H4 (cell line): ENCODE data around the gene AGMAT. TPM values are rescaled to one million over a fixed set of nuclear protein-coding genes. Genes with fewer than 3 reads are reported as not detected.
"Not testable (repeated sequence)": the region's sequence is repeated elsewhere in the genome, so short reads cannot be mapped to it uniquely, and the experiment has no call there.

Source experiments
- DNase-seq: peaks from one replicate; pipeline ENCODE4 v3.0.0-alpha.2; 2015; ENCODE audit warnings: low spot score
- total RNA-seq: library from RNA; depleted of rRNA; stranded (reverse); fragments of >200 nt; shearing (Covaris generic); gene quantifications from 2 replicates; pipeline ENCODE4 v1.2.3, GENCODE V29; 2014

The AGMAT gene
- total RNA-seq, 1 experiment from 2014 or later, result not detected

GRCh38 chr1:15610167-15610566 lies 25.3 kb upstream of the AGMAT start:
- DNase-seq, result no peak

GRCh38 chr1:15609631-15610030 lies 24.8 kb upstream of the AGMAT start:
- DNase-seq, result no peak

- DNase-seq, result no peak
Measured at GRCh38 chr1:15605398-15606383, 20.8 kb upstream of the AGMAT start.

GRCh38 chr1:15604400-15604799 lies 19.5 kb upstream of the AGMAT start:
- not testable (repeated sequence) for DNase-seq

GRCh38 chr1:15603966-15604282 lies 19.1 kb upstream of the AGMAT start:
- DNase-seq, result not testable (repeated sequence)

- DNase-seq, result peak; percentile 97
Measured at GRCh38 chr1:15603050-15603965, 18.5 kb upstream of the AGMAT start.

DNA sequence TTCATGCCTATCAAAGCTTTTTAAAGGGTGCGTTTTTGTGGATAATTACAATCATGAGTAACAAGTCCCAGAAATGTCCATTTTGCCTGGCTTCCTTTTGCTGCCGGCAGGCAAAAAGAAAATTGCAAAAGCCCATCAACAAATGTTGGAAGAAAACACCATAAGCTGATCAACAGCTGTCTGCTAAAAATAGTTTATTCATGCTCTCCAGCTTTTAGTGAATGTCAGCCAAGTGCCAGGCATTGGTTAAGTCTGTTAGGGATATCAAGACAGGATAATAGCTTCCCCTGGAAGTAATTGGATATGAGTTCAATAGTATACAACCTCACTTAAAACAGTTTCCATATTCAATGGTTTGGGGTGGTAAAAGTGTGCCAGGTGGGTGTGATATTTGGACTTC lies 13.6 kb upstream of the AGMAT start:
- no peak for DNase-seq

DNA sequence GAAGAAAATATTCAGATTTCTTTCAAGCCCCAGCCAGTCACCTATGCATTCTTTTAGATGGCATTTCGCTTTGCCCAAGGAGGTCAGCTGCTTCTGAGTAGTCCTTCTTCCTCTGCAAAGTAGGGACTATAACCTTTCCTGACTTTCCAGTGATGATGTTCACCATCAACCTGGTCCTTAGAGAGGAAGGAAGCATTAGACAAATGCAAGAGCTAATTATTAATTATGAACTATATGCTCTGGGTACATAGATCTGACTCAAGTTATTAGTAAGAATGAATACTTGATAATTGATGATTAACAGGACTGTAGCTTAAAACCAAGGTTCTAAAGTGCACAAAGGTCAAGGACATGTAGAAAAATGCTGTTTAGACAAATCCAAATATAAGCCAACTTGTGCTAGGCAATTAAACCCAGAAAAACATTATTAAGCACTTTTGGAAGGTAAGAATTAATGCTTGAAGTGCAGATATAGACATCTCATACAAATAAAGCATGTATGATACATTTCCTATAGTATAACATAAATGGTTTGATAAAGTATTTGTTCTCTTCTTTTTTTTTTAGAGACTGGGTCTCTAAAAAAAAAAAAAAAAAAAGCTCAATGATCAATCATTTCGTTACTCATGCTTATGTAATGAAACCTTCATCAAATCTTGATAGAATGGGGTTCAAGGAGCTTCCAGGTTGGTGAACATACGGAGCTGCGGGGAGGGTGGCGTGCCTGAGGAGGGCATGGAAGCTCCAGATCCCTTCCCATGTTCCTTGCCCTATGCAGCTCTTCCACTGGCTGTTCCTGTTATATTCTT lies 11.2 kb upstream of the AGMAT start:
- no peak for DNase-seq

GRCh38 chr1:15592285-15592684 lies 7.4 kb upstream of the AGMAT start:
- no peak for DNase-seq

GRCh38 chr1:15583016-15583706 lies 1.7 kb downstream of the AGMAT start:
- no peak for DNase-seq

- DNase-seq, result no peak
Measured at GRCh38 chr1:15579683-15580047, 5.2 kb downstream of the AGMAT start.

GRCh38 chr1:15578921-15579682 lies 5.7 kb downstream of the AGMAT start:
- DNase-seq, result no peak

DNA sequence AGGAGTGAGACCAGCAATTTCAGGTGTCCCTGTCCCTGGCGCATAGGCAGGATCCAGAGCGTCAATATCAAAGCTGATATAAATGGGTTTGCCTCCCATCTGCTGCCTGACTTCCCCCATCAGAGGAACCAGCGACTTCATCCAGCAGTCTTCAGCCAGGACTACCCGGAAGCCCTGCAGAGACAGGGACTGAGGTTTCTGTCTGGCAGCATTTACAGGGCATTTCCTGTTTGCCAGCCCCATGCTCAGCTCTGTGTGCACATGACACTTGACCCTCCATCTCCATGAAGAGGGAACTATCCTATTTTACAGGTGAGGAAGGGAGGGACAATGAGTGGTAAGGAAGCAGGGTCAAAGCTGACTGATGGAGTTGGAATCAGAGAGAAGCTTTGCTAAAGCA lies 7.2 kb downstream of the AGMAT start:
- DNase-seq, result no peak

- DNase-seq, result no peak
Measured at GRCh38 chr1:15575549-15576150, 9.2 kb downstream of the AGMAT start.

GRCh38 chr1:15574741-15575140 lies 10.1 kb downstream of the AGMAT start:
- DNase-seq, result no peak

GRCh38 chr1:15573477-15573876 lies 11.4 kb downstream of the AGMAT start:
- DNase-seq, result no peak

DNA sequence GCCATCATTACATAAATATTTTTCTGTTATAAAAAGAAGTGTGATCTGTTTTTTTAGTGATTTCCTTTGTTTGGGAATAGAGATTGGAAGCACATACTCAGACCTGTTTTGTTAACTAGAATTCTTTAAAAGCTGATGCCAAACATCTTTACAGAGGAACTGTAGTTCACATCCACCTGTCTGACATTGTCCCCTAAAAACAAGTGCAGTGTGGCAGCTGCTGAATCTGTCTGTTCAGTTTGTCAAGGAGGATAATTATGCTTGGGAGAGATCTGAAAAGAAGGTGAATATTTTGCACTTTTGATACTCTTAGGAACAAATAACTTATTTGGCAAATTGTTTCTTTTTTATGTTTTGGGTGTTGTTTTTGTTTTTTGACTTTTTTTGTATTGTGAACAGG lies 13.6 kb downstream of the AGMAT start:
- no peak for DNase-seq

- DNase-seq, result no peak
Measured at GRCh38 chr1:15570861-15571260, 14.0 kb downstream of the AGMAT start.

DNA sequence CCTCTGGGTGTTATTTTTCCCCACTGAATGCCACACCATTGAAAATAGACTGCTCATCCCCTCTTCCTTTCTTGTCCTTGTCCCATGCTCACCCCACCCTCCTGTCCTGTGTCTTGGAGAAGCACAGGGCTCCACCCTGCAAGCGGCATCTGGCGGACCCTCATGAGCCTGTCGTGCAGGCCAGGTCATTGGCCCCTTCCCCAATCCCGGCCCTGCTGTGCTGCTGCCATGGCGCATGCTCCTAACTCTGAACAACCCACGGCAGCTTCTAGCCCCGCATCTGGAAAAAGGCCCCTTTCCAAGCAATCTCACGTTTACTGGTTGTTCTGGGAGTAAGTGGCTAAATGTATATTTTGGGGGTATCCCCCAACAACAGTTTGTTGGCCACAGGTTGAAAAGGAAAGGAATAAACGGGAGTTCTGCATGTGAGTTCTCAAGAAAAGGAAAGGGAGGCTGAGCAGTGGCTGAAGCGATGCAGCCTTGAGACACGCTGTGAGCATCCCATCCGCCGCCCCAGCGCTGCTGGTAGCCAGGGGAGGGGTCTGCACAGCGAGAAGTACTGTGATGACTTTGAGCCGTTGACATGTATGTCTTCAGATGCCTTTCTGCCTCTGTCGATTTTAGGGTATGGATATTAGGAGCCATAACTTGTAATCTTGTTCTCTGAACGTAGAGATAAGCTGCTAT lies 16.3 kb downstream of the AGMAT start:
- no peak for DNase-seq
